BLaER1 (cell line): ENCODE data around the gene CDX4.
"Not testable (repeated sequence)": the region's sequence is repeated elsewhere in the genome, so short reads cannot be mapped to it uniquely, and the experiment has no call there.

Source experiments
- H3K27ac ChIP-seq: shearing (Covaris generic); formaldehyde crosslinking; 2 replicates; pipeline ENCODE4 v1.8.1; 2022
- H3K27me3 ChIP-seq: shearing (Covaris generic); formaldehyde crosslinking; 2 replicates; pipeline ENCODE4 v1.8.1; 2022
- H3K36me3 ChIP-seq: shearing (Covaris generic); formaldehyde crosslinking; 2 replicates; pipeline ENCODE4 v1.8.1; 2022
- H3K4me1 ChIP-seq: shearing (Covaris generic); formaldehyde crosslinking; 2 replicates; pipeline ENCODE4 v1.8.1; 2022
- H3K4me2 ChIP-seq: shearing (Covaris generic); formaldehyde crosslinking; 2 replicates; pipeline ENCODE4 v1.8.1; 2022
- H3K4me3 ChIP-seq: shearing (Covaris generic); formaldehyde crosslinking; 2 replicates; pipeline ENCODE4 v1.8.1; 2022
- H3K9ac ChIP-seq: shearing (Covaris generic); formaldehyde crosslinking; 2 replicates; pipeline ENCODE4 v1.8.1; 2022
- H3K9me3 ChIP-seq: shearing (Covaris generic); formaldehyde crosslinking; 2 replicates; pipeline ENCODE4 v1.8.1; 2022
- H4K20me1 ChIP-seq: shearing (Covaris generic); formaldehyde crosslinking; 2 replicates; pipeline ENCODE4 v1.8.1; 2022
- Cebpa-rat ChIP-seq: shearing (Covaris generic); IDR thresholded peaks from 2 replicates; pipeline ENCODE4 v1.8.1; 2022

The CDX4 gene

GRCh38 chrX:73468376-73468775 lies 21.5 kb downstream of the CDX4 start:
- TF ChIP-seq Cebpa-rat: no peak
- H3K4me3 ChIP-seq: no peak overlapping the region
- no peaks in the 10 kb centered on the region for H3K36me3 ChIP-seq
- no peak overlapping the region for H3K9ac ChIP-seq
- no peaks in the 10 kb centered on the region for H3K4me1 ChIP-seq
- no peaks in the 10 kb centered on the region for H3K9me3 ChIP-seq
- no peak overlapping the region for H3K4me2 ChIP-seq
- no peak overlapping the region for H3K27ac ChIP-seq
- H3K27me3 ChIP-seq: peaks cover 85% of the 10 kb centered on the region
- H4K20me1 ChIP-seq: no peaks in the 10 kb centered on the region

DNA sequence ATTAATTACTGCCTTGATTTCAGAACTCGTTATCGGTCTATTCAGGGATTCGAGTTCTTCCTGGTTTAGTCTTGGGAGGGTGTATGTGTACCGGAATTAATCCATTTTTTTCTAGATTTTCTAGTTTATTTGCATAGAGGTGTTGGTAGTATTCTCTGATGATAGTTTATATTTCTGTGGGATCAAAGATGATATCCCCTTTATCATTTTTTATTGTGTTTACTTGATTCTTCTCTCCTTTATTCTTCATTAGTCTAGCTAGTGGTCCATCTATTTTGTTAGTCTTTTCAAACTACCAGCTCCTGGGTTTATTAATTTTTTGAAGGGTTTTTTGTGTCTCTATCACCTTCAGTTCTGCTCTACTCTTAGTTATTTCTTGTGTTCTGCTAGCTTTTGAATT lies 32.1 kb downstream of the CDX4 start:
- Histone ChIP-seq H3K9ac (no peak overlapping the region), H3K4me2 (no peak overlapping the region), H3K9me3 (0 out of 2 replicates have a peak, but pooled peaks cover 13% of the 10 kb centered on the region), H4K20me1 (no peaks in the 10 kb centered on the region), H3K27ac (no peak overlapping the region), H3K4me3 (no peak overlapping the region), H3K27me3 (peaks cover 88% of the 10 kb centered on the region), H3K4me1 (no peaks in the 10 kb centered on the region), H3K36me3 (no peaks in the 10 kb centered on the region)
- no peak for TF ChIP-seq Cebpa-rat

- no peak overlapping the region for H3K4me2 ChIP-seq
- H3K27me3 ChIP-seq: peaks cover 92% of the 10 kb centered on the region
- no peak overlapping the region for H3K4me3 ChIP-seq
- TF ChIP-seq Cebpa-rat: no peak
- H4K20me1 ChIP-seq: no peaks in the 10 kb centered on the region
- no peak overlapping the region for H3K9ac ChIP-seq
- no peaks in the 10 kb centered on the region for H3K4me1 ChIP-seq
- H3K27ac ChIP-seq: no peak overlapping the region
- H3K36me3 ChIP-seq: no peaks in the 10 kb centered on the region
- H3K9me3 ChIP-seq: 0 out of 2 replicates have a peak, but pooled peaks cover 13% of the 10 kb centered on the region
These were observed 34.7 kb downstream of the CDX4 start for GRCh38 chrX:73481521-73481920.

DNA sequence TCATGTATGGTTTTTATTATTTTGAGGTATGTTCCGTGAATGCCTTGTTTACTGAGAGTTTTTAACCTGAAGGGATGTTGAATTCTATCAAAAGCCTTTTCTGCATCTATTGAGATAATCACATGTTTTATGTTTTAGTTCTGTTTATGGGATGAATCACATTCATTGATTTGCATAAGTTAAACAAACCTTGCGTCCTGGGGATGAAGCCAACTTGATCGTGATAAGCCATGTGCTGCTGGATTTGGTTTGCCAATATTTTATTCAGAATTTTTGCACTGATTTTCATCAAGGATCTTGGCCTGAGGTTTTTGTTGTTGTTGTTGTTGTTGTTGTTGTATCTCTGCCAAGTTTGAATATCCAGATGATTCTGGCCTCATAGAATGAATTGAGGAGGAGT lies 43.8 kb downstream of the CDX4 start:
- no peak overlapping the region for H3K4me3 ChIP-seq
- no peaks in the 10 kb centered on the region for H3K36me3 ChIP-seq
- H3K4me1 ChIP-seq: no peaks in the 10 kb centered on the region
- no peak overlapping the region for H3K4me2 ChIP-seq
- no peaks in the 10 kb centered on the region for H4K20me1 ChIP-seq
- H3K27me3 ChIP-seq: peaks cover 69% of the 10 kb centered on the region
- H3K27ac ChIP-seq: no peak overlapping the region
- no peaks in the 10 kb centered on the region for H3K9me3 ChIP-seq
- no peak overlapping the region for H3K9ac ChIP-seq
- no peak for TF ChIP-seq Cebpa-rat

- H3K9me3 ChIP-seq, H3K4me2 ChIP-seq, H3K36me3 ChIP-seq, H3K27ac ChIP-seq, H3K4me3 ChIP-seq, H3K9ac ChIP-seq, H3K4me1 ChIP-seq, H4K20me1 ChIP-seq: not testable (repeated sequence)
- H3K27me3 ChIP-seq: peaks cover 69% of the 10 kb centered on the region
These were observed 45.3 kb downstream of the CDX4 start for GRCh38 chrX:73492178-73492577.
